ENCODE results near the gene TRERF1. TPM values are rescaled to one million over a fixed set of nuclear protein-coding genes. Genes with fewer than 3 reads are reported as not detected.

Gene TRERF1
- total and polyA plus RNA-seq, 9 donors, result 4.5 to 13.7 (median 7.8) TPM

- no peak for DNase-seq
- intact Hi-C loops (cut with DNase I), result loop anchor here in 2 of 4 donors (5.0 to 10.0 kb wide), 2 partner anchors 189 to 272 kb away; partner anchors contain the start of gene TRERF1 (in 1 of the 2)
- Histone ChIP-seq H3K9me3 (no peaks in the 10 kb centered on the region), H3K27ac (no peak overlapping the region), H3K4me1 (ENCODE audit: insufficient read depth) (peaks cover 9% of the 10 kb centered on the region), H3K4me3 (no peak overlapping the region), H3K27me3 (no peaks in the 10 kb centered on the region), H3K36me3 (no peaks in the 10 kb centered on the region)
- TF ChIP-seq EP300 (IDR thresholded peaks at IDR 0.05), result no peak
- TF ChIP-seq CTCF (IDR thresholded peaks at IDR 0.05), result no peak
- no peak for TF ChIP-seq POLR2A (IDR thresholded peaks at IDR 0.05)
- WGBS, 3 donors, result 83 to 86% (median 85%) methylated on average over 24 of the region's 24 CpGs
These were observed 188.5 kb downstream of the TRERF1 start for GRCh38 chr6:42263165-42263728.

- H3K9me3 ChIP-seq, result no peaks in the 10 kb centered on the region
- H3K27ac ChIP-seq, result no peak overlapping the region
- H3K4me1 ChIP-seq (ENCODE audit: insufficient read depth), result peaks cover 9% of the 10 kb centered on the region
- H3K27me3 ChIP-seq, result no peaks in the 10 kb centered on the region
- TF ChIP-seq CTCF (IDR thresholded peaks at IDR 0.05) (no peak), EP300 (IDR thresholded peaks at IDR 0.05) (no peak), POLR2A (IDR thresholded peaks at IDR 0.05) (no peak)
- no peak overlapping the region for H3K4me3 ChIP-seq
- peak in 3 of 5 donors; percentile 41 to 67 (median 46) for DNase-seq
- intact Hi-C loops (cut with DNase I), result loop anchor here in 2 of 4 donors (5.0 to 10.0 kb wide), 2 partner anchors 191 to 274 kb away; partner anchors contain the start of gene TRERF1 (in 1 of the 2)
- H3K36me3 ChIP-seq, result no peaks in the 10 kb centered on the region
- WGBS, 3 donors, result 60 to 66% (median 61%) methylated on average over 11 of the region's 11 CpGs
These were observed 190.8 kb downstream of the TRERF1 start for GRCh38 chr6:42260972-42261371.

GRCh38 chr6:42260396-42260888 is 191.3 kb downstream of the TRERF1 start:
- DNase-seq, result no peak
- H3K9me3 ChIP-seq, result no peaks in the 10 kb centered on the region
- H3K36me3 ChIP-seq, result no peaks in the 10 kb centered on the region
- no peaks in the 10 kb centered on the region for H3K27me3 ChIP-seq
- no peak overlapping the region for H3K27ac ChIP-seq
- 60 to 70% (median 63%) methylated on average over 7 of the region's 7 CpGs for WGBS, 3 donors
- intact Hi-C loops (cut with DNase I), result loop anchor here in 2 of 4 donors (5.0 to 10.0 kb wide), 2 partner anchors 192 to 274 kb away; partner anchors contain the start of gene TRERF1 (in 1 of the 2)
- H3K4me1 ChIP-seq (ENCODE audit: insufficient read depth), result peaks cover 9% of the 10 kb centered on the region
- no peak overlapping the region for H3K4me3 ChIP-seq
- TF ChIP-seq CTCF (IDR thresholded peaks at IDR 0.05), result no peak
- no peak for TF ChIP-seq EP300 (IDR thresholded peaks at IDR 0.05)
- TF ChIP-seq POLR2A (IDR thresholded peaks at IDR 0.05), result no peak

GRCh38 chr6:42259841-42260395 is 191.8 kb downstream of the TRERF1 start:
- H3K27ac ChIP-seq, result no peak overlapping the region
- no peaks in the 10 kb centered on the region for H3K36me3 ChIP-seq
- no peaks in the 10 kb centered on the region for H3K27me3 ChIP-seq
- no peak for DNase-seq
- peaks cover 9% of the 10 kb centered on the region for H3K4me1 ChIP-seq (ENCODE audit: insufficient read depth)
- H3K4me3 ChIP-seq, result no peak overlapping the region
- WGBS, 3 donors, result 32 to 37% (median 35%) methylated on average over 10 of the region's 10 CpGs
- H3K9me3 ChIP-seq, result no peaks in the 10 kb centered on the region
- no peak for TF ChIP-seq POLR2A (IDR thresholded peaks at IDR 0.05)
- TF ChIP-seq EP300 (IDR thresholded peaks at IDR 0.05), result no peak
- no peak for TF ChIP-seq CTCF (IDR thresholded peaks at IDR 0.05)
- intact Hi-C loops (cut with DNase I), result loop anchor here in 3 of 4 donors (5.0 to 10.0 kb wide), 2 partner anchors 192 to 275 kb away; partner anchors contain the start of gene TRERF1 (in 1 of the 3)
